ENCODE measurements around the gene CBR3.

DNA sequence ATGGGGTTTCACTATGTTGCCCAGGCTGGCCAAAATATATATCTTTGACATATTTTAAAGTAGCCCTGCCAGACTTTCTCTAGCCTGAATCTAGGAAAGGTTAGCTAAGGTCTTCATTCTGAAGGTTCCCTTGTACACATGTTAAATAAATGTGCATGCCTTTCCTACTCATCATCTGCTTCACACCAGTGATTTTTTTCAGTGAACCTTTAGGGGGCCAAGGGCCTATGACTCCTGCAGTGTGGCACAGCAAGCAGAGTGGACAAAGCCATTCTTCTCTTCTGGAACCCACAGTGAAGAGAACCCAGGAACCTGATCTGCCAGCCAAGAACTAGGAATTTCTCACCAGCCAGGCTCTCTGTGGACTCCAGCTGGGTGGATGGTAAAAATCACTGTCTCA is 42.2 kb upstream of the CBR3 start:
- TF ChIP-seq, protein P1, sequence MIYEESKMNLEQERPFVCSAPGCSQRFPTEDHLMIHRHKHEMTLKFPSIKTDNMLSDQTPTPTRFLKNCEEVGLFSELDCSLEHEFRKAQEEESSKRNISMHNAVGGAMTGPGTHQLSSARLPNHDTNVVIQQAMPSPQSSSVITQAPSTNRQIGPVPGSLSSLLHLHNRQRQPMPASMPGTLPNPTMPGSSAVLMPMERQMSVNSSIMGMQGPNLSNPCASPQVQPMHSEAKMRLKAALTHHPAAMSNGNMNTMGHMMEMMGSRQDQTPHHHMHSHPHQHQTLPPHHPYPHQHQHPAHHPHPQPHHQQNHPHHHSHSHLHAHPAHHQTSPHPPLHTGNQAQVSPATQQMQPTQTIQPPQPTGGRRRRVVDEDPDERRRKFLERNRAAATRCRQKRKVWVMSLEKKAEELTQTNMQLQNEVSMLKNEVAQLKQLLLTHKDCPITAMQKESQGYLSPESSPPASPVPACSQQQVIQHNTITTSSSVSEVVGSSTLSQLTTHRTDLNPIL (CRISPR knock-in tag; IDR thresholded peaks at IDR 0.05): no peak
- TF ChIP-seq FOXM1 (IDR thresholded peaks at IDR 0.05; ENCODE audit: low read depth): no peak
- no peak for TF ChIP-seq FOXM1 (CRISPR knock-in tag; IDR thresholded peaks at IDR 0.05; ENCODE audit: low read depth)
- no peak for TF ChIP-seq NFE2L1 (tag; IDR thresholded peaks at IDR 0.05; ENCODE audit: borderline replicate concordance, low read depth)
- TF ChIP-seq, protein P2, sequence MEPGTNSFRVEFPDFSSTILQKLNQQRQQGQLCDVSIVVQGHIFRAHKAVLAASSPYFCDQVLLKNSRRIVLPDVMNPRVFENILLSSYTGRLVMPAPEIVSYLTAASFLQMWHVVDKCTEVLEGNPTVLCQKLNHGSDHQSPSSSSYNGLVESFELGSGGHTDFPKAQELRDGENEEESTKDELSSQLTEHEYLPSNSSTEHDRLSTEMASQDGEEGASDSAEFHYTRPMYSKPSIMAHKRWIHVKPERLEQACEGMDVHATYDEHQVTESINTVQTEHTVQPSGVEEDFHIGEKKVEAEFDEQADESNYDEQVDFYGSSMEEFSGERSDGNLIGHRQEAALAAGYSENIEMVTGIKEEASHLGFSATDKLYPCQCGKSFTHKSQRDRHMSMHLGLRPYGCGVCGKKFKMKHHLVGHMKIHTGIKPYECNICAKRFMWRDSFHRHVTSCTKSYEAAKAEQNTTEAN (CRISPR knock-in tag; IDR thresholded peaks at IDR 0.05): no peak
- TF ChIP-seq SAP30 (IDR thresholded peaks at IDR 0.05; ENCODE audit: borderline replicate concordance, insufficient read depth, low read depth, low read length, poor library complexity, severe bottlenecking): no peak
- TF ChIP-seq, protein P3, sequence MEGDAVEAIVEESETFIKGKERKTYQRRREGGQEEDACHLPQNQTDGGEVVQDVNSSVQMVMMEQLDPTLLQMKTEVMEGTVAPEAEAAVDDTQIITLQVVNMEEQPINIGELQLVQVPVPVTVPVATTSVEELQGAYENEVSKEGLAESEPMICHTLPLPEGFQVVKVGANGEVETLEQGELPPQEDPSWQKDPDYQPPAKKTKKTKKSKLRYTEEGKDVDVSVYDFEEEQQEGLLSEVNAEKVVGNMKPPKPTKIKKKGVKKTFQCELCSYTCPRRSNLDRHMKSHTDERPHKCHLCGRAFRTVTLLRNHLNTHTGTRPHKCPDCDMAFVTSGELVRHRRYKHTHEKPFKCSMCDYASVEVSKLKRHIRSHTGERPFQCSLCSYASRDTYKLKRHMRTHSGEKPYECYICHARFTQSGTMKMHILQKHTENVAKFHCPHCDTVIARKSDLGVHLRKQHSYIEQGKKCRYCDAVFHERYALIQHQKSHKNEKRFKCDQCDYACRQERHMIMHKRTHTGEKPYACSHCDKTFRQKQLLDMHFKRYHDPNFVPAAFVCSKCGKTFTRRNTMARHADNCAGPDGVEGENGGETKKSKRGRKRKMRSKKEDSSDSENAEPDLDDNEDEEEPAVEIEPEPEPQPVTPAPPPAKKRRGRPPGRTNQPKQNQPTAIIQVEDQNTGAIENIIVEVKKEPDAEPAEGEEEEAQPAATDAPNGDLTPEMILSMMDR (IDR thresholded peaks at IDR 0.05 in 2 of 3, conservative IDR thresholded peaks at IDR 0.05 in 1 of 3; ENCODE audit: insufficient read depth in 2 of 3, low read depth in 1 of 3, low read length in 3 of 3): no peak
- TF ChIP-seq POLR2A (conservative IDR thresholded peaks at IDR 0.05): no peak
- TF ChIP-seq, protein P4, sequence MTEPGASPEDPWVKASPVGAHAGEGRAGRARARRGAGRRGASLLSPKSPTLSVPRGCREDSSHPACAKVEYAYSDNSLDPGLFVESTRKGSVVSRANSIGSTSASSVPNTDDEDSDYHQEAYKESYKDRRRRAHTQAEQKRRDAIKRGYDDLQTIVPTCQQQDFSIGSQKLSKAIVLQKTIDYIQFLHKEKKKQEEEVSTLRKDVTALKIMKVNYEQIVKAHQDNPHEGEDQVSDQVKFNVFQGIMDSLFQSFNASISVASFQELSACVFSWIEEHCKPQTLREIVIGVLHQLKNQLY (CRISPR knock-in tag; conservative IDR thresholded peaks at IDR 0.05): no peak
- TF ChIP-seq, protein P5, sequence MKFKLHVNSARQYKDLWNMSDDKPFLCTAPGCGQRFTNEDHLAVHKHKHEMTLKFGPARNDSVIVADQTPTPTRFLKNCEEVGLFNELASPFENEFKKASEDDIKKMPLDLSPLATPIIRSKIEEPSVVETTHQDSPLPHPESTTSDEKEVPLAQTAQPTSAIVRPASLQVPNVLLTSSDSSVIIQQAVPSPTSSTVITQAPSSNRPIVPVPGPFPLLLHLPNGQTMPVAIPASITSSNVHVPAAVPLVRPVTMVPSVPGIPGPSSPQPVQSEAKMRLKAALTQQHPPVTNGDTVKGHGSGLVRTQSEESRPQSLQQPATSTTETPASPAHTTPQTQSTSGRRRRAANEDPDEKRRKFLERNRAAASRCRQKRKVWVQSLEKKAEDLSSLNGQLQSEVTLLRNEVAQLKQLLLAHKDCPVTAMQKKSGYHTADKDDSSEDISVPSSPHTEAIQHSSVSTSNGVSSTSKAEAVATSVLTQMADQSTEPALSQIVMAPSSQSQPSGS (CRISPR knock-in tag; IDR thresholded peaks at IDR 0.05): no peak

All from K562 (cell line).